WI38 (cell line): Measurements from ENCODE around the gene TNFSF10.
"Not testable (repeated sequence)": the region's sequence is repeated elsewhere in the genome, so short reads cannot be mapped to it uniquely, and the experiment has no call there.

Experiments
- H3K4me3 ChIP-seq: 2 replicates; pipeline ENCODE4 v1.5.1; 2011; ENCODE audit warnings: low read depth, mild to moderate bottlenecking, control low read depth, low read length
- TF ChIP-seq, protein P1 (sequence below): IDR thresholded peaks from 2 replicates; pipeline ENCODE4 v1.5.1; 2012; ENCODE audit warnings: low read depth, mild to moderate bottlenecking, control low read depth, low read length

Gene TNFSF10

DNA sequence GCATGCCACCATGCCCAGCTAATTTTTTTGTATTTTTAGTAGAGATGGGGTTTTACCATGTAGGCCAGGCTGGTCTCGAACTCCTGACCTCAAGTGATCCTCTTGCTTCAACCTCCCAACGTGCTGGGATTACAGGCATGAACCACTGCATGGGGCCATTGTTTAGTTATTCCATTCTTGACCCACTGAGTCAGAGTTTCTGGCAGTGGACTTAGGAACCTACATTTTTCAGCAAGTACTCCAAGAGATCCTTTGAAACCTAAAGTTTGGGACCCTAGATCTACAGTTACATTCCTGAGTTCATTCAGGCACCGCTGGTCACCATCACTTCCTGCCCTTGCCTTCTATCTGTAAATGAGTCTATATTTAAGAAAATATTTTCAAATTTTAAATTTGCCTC, 1.4 kb upstream of the TNFSF10 start:
- TF ChIP-seq, protein P1, sequence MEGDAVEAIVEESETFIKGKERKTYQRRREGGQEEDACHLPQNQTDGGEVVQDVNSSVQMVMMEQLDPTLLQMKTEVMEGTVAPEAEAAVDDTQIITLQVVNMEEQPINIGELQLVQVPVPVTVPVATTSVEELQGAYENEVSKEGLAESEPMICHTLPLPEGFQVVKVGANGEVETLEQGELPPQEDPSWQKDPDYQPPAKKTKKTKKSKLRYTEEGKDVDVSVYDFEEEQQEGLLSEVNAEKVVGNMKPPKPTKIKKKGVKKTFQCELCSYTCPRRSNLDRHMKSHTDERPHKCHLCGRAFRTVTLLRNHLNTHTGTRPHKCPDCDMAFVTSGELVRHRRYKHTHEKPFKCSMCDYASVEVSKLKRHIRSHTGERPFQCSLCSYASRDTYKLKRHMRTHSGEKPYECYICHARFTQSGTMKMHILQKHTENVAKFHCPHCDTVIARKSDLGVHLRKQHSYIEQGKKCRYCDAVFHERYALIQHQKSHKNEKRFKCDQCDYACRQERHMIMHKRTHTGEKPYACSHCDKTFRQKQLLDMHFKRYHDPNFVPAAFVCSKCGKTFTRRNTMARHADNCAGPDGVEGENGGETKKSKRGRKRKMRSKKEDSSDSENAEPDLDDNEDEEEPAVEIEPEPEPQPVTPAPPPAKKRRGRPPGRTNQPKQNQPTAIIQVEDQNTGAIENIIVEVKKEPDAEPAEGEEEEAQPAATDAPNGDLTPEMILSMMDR, result no peak
- no peak overlapping the region for H3K4me3 ChIP-seq

DNA sequence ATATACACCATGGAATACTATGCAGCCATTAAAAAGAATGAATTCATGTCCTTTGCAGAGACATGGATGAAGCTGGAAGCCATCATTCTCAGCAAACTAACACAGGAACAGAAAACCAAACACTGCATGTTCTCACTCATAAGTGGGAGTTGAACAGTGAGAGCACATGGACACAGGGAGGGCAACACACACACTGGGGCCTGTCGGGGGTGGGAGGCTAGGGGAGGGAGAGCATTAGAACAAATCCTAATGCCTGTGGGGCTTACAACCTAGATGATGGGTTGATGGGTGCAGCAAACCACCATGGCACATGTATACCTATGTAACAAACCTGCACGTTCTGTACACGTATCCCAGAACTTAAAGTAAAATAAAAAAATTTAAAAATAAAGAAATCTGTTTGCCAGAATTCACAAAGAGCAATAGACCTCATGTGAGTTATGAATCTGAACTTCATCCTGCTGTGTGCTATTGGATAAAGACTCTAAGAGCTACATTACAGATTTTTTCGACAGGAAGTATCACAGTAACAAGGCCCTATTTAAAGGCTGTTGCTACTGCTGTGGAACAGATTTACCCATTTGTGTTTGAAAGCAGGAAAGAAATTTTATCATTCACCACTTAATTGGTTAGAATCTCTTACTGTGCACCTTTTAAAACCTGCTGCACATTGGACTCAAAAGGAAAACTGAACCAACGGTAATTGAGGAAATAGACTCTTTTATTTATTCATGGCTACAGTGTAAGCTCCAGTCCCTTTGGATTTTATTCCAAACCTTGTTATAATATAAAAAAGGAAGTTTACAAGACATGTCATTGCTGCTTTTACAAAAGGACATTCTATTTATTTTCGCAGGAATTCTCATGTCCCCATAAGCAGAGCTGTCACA, 1.1 kb downstream of the TNFSF10 start:
- H3K4me3 ChIP-seq, result not testable (repeated sequence)

DNA sequence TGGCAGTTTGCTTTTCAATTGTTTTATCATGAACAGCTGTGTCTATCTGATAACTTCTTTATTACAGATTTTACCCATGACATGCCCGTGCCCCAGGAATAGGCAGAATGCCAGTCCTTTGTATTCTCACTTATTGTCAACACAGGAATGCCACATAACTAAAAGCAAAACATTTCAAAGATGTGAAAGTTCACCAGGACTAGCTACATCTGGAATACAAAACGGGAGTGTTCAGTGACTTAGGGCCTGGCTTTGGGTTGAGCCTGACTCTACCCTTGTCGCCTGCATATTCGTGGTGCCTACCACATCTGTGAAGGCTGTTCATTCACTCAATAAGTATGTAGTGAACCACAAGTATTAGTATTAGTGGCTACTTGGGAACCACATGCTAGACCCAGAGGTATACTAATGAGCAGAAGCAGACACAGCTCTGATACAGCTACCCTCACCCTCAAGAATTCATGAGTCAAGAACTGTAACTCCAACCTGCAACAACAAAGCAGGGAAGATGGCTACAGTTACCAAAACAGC, 2.9 kb downstream of the TNFSF10 start:
- H3K4me3 ChIP-seq, result no peak overlapping the region
- TF ChIP-seq, protein P1, result no peak

DNA sequence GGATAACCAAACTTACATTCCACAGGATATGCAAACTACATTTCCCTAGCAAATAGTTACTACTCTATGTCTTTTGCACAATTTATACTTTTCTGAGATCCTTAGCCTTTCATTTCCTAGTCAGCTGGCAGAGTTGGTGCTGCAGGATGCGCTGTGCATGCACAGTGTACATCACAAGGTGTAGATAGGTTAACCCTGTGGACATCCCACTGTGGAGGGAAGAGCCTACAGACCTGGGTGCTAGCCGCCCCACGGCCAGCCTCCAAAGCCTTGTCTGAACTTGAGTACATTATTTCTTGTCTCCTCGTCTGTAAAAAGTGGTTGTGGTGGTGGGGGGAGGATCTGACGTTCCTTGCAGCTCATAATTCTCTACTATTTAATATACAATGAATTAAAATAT, 3.5 kb downstream of the TNFSF10 start:
- TF ChIP-seq, protein P1, result no peak
- H3K4me3 ChIP-seq, result no peak overlapping the region

DNA sequence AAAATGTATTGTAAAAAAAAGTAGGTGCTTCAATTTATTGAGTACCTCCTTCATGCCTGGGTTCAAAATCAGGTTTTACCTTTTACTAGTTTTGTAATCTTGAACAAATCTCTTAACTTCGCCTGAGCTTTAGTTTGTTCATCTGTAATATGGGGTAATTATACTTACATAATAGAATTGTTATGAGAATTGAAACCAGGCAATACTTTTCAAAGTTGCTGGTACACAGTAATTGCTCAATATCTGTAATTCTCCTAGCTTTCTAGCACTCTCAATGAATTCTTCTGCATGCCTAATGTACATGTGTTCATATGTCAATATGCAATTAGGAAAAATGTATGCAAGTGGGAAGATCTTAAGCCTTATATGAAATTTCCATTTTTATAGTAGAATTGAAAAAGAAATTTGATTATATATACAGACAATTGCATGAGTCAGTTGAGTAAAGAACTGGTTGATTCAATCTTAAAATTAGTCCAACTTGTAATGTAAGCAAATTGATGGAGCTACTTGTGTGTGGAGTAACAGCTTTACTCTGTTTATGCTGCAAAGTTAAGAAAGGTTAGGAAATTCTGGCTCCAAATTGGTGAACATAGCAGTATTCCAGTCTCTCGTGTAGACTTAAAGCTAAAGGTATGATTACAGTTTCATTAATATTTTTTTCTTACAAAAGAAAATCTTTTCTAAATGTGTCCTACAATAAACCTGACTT, 4.1 kb downstream of the TNFSF10 start:
- TF ChIP-seq, protein P1, result no peak
- H3K4me3 ChIP-seq, result no peak overlapping the region

DNA sequence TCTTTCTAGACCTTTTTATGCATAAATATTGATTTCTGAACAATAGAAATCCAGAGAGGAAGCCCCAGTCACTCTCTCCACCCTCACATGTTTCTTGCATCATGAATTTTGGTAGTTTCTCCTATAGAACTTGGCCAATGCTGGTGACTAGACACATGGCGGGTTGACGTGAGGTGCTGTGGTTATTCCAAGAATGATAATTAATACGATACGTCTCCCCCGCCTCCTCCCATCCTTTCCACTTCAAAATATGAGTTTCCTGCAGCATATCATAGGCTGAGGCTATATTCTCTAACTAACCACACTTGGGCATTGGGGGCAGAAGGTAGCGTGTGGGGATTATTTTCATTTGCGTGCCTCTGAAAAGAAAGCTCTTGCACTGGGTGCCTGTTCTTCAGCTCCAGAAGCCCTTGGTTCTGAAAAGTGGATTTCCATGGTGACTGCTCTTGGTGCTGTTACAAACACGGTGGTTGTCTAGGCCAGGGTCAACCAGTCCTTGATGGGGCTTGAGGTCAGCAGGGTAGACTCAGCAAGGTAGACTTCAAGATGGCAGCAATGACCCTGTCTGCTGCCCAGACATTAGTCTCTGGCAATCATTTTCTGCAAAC, 5.3 kb downstream of the TNFSF10 start:
- no peak overlapping the region for H3K4me3 ChIP-seq
- TF ChIP-seq, protein P1, result no peak

DNA sequence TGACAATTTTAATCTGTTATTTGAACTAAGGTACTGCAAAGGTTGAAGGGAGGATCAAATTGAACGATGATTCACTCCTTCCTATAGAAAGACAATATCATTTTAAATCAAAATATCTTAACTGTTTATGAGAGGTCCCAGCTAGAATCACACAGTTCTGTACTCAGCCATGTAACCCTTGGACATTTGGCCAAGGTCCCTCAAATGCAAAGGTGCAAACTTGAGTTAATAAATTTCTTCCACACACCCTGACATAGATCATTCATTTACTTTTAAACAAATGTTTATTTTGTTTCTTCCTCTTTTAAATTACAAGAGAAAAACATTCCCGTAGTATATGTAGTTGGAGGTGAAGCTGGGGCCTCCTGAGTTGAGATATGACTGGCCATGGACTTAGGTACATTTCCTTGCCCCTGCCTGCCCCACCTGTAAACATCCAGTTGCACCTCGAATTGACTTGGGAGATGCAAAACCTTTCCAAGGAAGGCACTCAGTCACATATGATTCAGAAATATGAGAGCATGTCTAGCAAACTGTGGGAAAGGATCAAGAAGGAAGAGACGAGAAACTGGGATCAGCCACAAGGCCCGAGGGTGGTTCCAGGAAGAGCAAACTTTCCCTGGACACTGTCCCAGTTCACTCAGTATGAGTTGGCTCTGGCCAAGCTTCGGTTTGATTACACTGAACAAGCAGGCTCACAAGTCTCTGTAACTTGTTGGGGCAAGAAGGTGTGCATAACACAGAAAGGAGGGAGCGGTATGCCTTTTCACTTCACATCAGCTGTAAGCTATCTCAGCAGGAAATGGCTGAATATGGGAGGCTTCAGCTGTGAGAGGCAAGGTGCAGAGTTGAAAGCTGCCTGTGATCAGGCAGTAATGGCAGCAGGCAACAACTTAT, 6.7 kb downstream of the TNFSF10 start:
- H3K4me3 ChIP-seq, result no peak overlapping the region
- TF ChIP-seq, protein P1, result no peak
